GM15510 (cell line): Measurements from ENCODE around the gene PCDH15.

Experiments used
- POLR2A ChIP-seq: IDR thresholded peaks from 3 replicates; pipeline ENCODE4 v1.6.1; 2011; ENCODE audit warnings: borderline replicate concordance; ENCODE audit not compliant: insufficient read length; ENCODE audit errors: extremely low read depth

The PCDH15 gene

DNA sequence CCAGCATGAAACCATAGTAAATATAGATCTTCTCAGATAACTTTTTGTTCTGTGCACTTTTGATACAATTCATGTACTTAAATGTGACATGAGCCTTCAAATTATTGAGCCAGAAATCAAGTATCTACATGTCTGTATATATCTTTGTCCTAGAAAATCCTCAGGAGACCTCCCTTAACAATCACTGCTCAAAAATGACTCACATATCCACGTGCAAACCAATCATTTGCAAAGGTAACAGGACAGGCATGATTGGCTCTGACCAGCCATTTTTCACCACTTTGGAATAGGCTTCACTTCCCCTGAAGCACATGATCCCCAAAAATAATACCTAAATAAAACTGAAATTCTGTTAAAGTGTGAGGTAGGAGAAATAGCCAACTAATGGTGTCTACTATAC, 902.5 kb downstream of the PCDH15 start:
- no peak for TF ChIP-seq POLR2A

DNA sequence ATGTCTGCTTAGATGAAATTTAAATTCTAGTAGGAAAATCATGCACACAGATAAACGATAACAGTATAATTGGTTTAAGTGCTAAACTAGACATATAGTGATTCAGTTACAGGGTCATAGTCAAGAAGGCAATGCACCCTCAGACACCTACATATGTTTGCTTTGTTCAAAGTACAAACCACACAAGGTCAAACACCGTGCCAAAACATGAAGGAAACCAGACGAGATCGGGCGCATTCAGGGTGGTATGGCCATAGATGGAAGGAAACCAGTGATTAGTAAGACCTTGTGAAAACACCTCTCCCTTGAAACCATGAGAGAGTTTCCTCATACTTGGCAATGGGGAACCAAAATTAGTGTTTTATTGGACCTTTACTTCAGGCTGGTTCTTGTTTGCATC, 906.9 kb downstream of the PCDH15 start:
- TF ChIP-seq POLR2A = no peak

GRCh38 chr10:53893061-53893460, 908.0 kb downstream of the PCDH15 start:
- no peak for TF ChIP-seq POLR2A

- no peak for TF ChIP-seq POLR2A
Measured at GRCh38 chr10:53886325-53887300, 914.4 kb downstream of the PCDH15 start.

- no peak for TF ChIP-seq POLR2A
Measured at GRCh38 chr10:53864846-53865245, 936.2 kb downstream of the PCDH15 start.

- no peak for TF ChIP-seq POLR2A
Measured at GRCh38 chr10:53852450-53853175, 948.4 kb downstream of the PCDH15 start.

- no peak for TF ChIP-seq POLR2A
Measured at GRCh38 chr10:53846809-53847208, 954.2 kb downstream of the PCDH15 start.

DNA sequence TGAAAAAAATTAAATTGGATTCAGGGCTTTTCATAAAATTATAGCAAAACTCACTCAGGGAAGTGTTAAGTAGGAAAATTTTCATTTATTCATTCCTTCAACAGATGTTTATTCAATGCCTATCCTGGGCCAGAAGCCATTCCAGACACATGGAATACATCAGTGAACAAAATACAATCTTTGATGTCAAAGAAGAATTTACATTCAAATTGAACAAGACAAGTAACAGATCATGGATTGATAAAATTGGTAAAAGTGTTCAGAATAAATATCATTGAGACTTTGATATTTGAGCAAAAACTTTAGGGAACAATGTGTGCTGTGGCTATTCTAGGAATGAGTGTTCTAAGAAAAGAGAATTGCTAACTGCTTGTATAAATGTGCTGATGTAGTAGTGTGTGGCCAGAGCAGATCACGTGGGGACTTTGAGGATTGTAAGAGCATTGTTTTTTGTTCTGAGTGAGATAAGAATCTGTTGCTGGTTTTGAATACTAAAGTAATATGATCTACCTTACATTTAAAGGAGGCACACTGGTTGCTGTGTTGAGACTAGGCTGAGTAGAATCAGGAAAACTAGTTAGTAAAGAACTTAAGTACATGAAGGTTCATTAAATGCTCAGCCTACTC, 957.2 kb downstream of the PCDH15 start:
- TF ChIP-seq POLR2A = no peak

- TF ChIP-seq POLR2A = no peak
Measured at GRCh38 chr10:53841483-53842145, 959.4 kb downstream of the PCDH15 start.

GRCh38 chr10:53840653-53841052, 960.4 kb downstream of the PCDH15 start:
- TF ChIP-seq POLR2A = no peak

- TF ChIP-seq POLR2A = no peak
Measured at GRCh38 chr10:53839440-53840039, 961.5 kb downstream of the PCDH15 start.

GRCh38 chr10:53836638-53837037, 964.4 kb downstream of the PCDH15 start:
- no peak for TF ChIP-seq POLR2A

- TF ChIP-seq POLR2A = no peak
Measured at GRCh38 chr10:53833908-53834307, 967.1 kb downstream of the PCDH15 start.

GRCh38 chr10:53827261-53827660, 973.8 kb downstream of the PCDH15 start:
- no peak for TF ChIP-seq POLR2A
